Brain microvascular endothelial cell (primary cell): Measurements from ENCODE around the gene CLMP.

Experiments used
- DNase-seq: peaks from one replicate; pipeline ENCODE4 v3.0.0-alpha.2; 2020
- H3K27ac ChIP-seq: fragments of 250-450 bp; sonication (Bioruptor Pico); 2 replicates; pipeline ENCODE4 v1.5.1; 2020; ENCODE audit warnings: mild to moderate bottlenecking, moderate library complexity
- H3K27me3 ChIP-seq: fragments of 250-450 bp; sonication (Bioruptor Pico); replicated peaks from 2 replicates; pipeline ENCODE4 v1.5.1; 2020; ENCODE audit warnings: mild to moderate bottlenecking
- H3K36me3 ChIP-seq: fragments of 250-450 bp; sonication (Bioruptor Pico); replicated peaks from 2 replicates; pipeline ENCODE4 v1.5.1; 2020; ENCODE audit warnings: mild to moderate bottlenecking
- H3K4me3 ChIP-seq: 2 replicates; pipeline ENCODE4 v1.5.1; 2011; ENCODE audit warnings: low read depth, mild to moderate bottlenecking, control low read depth, low read length, moderate library complexity
- in situ Hi-C: cut with HindIII; loops from 2 replicates; pipeline ENCODE4 v1.10.0; 2017; ENCODE audit warnings: low sequenced_read_pairs, low pct_ligation_motif_present
- TF ChIP-seq, protein P1 (sequence below): IDR thresholded peaks from 2 replicates; pipeline ENCODE4 v1.5.1; 2011; ENCODE audit warnings: low read depth, mild to moderate bottlenecking, moderate library complexity, low read length, control low read depth, inconsistent platforms; ENCODE audit errors: missing control alignments

CLMP gene

DNA sequence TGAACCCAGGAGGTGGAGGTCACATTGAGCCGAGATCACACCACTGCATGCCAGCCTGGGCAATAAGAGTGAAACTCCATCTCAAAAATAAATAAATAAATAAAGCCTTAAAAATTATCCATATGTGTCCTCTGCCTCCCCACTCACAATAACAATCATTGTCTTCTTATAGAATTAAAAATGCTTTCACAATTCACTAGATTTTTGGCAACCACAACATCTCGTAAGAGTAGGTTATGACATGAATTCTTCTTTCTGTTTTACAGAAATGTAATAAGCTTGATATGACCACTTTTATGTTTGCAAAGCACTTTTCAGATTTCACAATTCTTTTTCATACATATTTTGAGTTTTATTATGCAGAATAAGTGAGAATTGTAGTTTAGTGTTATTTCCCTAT is 78.6 kb downstream of the CLMP start:
- no peak overlapping the region for H3K27ac ChIP-seq
- in situ Hi-C loops: loop anchor here (25.0 kb wide), 1 partner anchor 121 kb away; no protein-coding TSS in a partner anchor
- no peaks in the 10 kb centered on the region for H3K27me3 ChIP-seq
- DNase-seq: no peak
- TF ChIP-seq, protein P1, sequence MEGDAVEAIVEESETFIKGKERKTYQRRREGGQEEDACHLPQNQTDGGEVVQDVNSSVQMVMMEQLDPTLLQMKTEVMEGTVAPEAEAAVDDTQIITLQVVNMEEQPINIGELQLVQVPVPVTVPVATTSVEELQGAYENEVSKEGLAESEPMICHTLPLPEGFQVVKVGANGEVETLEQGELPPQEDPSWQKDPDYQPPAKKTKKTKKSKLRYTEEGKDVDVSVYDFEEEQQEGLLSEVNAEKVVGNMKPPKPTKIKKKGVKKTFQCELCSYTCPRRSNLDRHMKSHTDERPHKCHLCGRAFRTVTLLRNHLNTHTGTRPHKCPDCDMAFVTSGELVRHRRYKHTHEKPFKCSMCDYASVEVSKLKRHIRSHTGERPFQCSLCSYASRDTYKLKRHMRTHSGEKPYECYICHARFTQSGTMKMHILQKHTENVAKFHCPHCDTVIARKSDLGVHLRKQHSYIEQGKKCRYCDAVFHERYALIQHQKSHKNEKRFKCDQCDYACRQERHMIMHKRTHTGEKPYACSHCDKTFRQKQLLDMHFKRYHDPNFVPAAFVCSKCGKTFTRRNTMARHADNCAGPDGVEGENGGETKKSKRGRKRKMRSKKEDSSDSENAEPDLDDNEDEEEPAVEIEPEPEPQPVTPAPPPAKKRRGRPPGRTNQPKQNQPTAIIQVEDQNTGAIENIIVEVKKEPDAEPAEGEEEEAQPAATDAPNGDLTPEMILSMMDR: no peak
- no peak overlapping the region for H3K4me3 ChIP-seq
- H3K36me3 ChIP-seq: no peaks in the 10 kb centered on the region

DNA sequence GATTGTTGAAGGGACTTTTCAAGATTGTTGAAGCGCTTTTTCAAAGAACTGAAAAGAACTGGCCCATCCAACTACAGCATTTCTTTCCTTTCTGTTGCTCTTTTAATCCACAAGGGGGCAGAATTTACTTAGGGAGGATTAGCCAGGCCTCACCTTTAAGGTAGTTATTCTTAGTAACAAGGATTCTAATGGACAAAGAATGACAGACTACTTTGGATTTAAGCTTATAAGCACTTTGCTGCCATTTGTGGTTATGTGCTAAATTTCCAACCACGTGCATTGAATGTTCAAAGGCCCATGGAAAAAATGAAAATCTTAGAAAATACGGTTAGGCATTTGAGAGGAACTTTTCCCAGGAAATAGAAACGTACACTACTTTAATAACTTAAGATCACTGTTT is 83.6 kb downstream of the CLMP start:
- no peak for DNase-seq
- in situ Hi-C loops: loop anchor here (25.0 kb wide), 1 partner anchor 126 kb away; no protein-coding TSS in a partner anchor
- H3K27ac ChIP-seq: no peak overlapping the region
- TF ChIP-seq, protein P1: peak; percentile 68
- no peaks in the 10 kb centered on the region for H3K36me3 ChIP-seq
- no peaks in the 10 kb centered on the region for H3K27me3 ChIP-seq
- H3K4me3 ChIP-seq: no peak overlapping the region

DNA sequence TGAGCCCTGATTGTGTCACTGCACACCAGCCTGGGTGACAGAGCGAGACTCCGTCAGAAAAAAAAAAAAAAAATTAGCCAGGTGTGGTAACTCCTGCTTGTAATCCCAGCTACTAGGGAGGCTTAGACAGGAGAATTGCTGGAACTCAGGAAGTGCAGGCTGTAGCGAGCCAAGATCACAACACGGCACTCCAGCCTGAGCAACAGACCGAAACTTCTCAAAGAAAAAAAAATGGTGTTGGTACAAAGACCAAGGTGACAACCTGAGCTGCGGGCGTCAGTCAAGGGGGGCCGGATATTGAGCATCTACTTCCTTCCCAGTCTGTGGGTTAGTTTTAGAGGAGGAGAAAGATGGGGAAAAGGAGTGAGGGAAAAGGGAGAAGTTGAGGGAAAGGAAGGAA is 84.7 kb downstream of the CLMP start:
- in situ Hi-C loops: loop anchor here (25.0 kb wide), 1 partner anchor 127 kb away; no protein-coding TSS in a partner anchor
- Histone ChIP-seq H3K4me3 (no peak overlapping the region), H3K27me3 (no peaks in the 10 kb centered on the region), H3K27ac (no peak overlapping the region), H3K36me3 (no peaks in the 10 kb centered on the region)
- TF ChIP-seq, protein P1: no peak
- DNase-seq: no peak

DNA sequence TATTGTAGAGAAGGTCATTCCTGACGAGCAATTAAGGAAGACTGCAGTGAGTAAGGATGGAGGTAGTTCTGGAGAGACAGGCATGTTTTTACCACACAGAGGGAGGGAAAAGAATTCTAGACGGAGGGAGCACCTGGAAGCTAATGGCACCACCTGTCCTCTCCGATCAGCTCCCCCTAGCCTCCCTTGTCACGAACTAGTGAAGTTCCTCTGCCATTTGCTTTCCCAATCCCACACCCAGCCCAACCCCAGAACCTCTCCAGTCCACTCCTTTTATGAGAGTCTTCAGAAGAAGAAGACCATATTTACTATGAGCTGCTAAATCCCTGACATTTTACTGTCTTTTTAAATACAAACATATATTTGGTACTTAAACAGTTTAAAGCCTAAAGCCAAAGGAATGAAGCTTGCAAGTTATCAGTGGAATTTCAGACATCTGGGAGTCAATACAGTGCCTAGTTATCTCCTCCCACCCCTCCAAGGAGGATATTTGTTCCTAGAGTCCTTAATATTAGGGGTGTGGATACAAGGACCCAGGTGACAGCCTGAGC is 87.0 kb downstream of the CLMP start:
- in situ Hi-C loops: loop anchor here (25.0 kb wide), 1 partner anchor 129 kb away; no protein-coding TSS in a partner anchor
- no peaks in the 10 kb centered on the region for H3K36me3 ChIP-seq

DNA sequence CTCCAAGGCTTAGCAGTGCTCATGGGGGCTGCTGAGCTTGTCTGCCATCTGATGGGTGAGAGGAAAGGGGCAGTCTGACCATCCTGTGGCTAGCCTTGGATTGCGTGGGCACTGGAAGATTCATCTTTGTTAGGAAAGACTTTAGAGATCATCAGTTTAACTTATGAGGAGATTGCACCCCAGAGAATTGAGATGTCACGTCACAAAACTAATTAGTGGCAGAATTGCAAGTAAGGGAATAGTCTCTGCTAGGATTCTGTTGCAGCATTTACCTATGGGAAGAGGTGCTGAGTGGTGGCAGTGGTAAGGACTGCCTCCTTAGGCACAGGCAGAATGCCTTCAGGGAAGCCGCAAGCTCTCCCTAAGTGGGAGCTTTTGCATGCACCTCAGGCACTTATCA is 90.4 kb downstream of the CLMP start:
- Histone ChIP-seq H3K4me3 (no peak overlapping the region), H3K27me3 (no peaks in the 10 kb centered on the region), H3K36me3 (no peaks in the 10 kb centered on the region), H3K27ac (no peak overlapping the region)
- in situ Hi-C loops: loop anchor here (25.0 kb wide), 1 partner anchor 133 kb away; no protein-coding TSS in a partner anchor
- TF ChIP-seq, protein P1: no peak
- DNase-seq: no peak

More for the DNA sequence above, 87.0 kb downstream of the CLMP start:
- no peak overlapping the region for H3K27ac ChIP-seq
- no peaks in the 10 kb centered on the region for H3K27me3 ChIP-seq
- no peak overlapping the region for H3K4me3 ChIP-seq
- no peak for DNase-seq
- TF ChIP-seq, protein P1: no peak

DNA sequence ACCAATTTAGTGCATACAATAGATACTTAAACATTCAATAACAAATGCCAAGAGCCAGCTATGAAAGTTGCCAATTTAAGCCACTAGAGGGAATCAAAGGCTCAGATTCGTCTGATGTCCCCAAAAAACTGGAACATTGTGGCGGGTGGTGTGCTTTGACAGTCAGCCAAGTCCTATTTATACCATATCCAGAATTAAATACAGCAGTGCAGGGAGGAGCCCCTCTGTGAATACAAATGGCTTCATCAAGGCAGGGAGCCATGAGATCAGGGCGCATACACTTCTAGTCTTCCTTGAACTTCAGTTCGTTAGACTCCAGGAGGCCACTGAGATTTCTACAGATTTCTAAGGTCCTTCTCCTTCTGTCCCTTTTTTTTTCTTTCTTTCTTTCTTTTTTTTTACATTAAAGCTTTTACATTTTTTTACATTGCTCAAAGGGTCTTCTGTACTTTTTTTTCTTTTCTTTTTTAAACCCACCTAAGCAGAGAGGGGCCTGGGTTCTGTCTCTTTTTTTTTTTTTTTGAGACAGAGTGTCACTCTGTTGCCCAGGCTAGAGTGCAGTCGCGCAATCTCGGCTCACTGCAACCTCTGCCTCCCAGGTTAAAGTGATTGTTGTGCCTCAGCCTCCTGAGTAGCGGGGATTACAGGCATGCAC is 91.6 kb downstream of the CLMP start:
- TF ChIP-seq, protein P1: peak; percentile 76
- H3K4me3 ChIP-seq: no peak overlapping the region
- H3K27ac ChIP-seq: no peak overlapping the region
- peak; percentile 46 for DNase-seq
- in situ Hi-C loops: loop anchor here (25.0 kb wide), 1 partner anchor 134 kb away; no protein-coding TSS in a partner anchor
- H3K27me3 ChIP-seq: no peaks in the 10 kb centered on the region
- H3K36me3 ChIP-seq: no peaks in the 10 kb centered on the region
